GM12875 (cell line): ENCODE data around the gene DGCR2.

Experiments used
- H3K4me3 ChIP-seq: one replicate; pipeline ENCODE4 v1.5.1; 2011; ENCODE audit warnings: low read depth, low read length, control low read depth
- CTCF ChIP-seq: IDR thresholded peaks from 2 replicates; pipeline ENCODE4 v1.5.1; 2011; ENCODE audit warnings: low read depth, mild to moderate bottlenecking, control low read depth, inconsistent platforms, low read length, moderate library complexity, borderline replicate concordance; ENCODE audit not compliant: insufficient read depth

Gene DGCR2

GRCh38 chr22:19043121-19044085, 78.8 kb downstream of the DGCR2 start:
- no peak overlapping the region for H3K4me3 ChIP-seq
- TF ChIP-seq CTCF = no peak

- no peak for TF ChIP-seq CTCF
- H3K4me3 ChIP-seq = no peak overlapping the region
Measured at GRCh38 chr22:19042285-19043120, 79.7 kb downstream of the DGCR2 start.

DNA sequence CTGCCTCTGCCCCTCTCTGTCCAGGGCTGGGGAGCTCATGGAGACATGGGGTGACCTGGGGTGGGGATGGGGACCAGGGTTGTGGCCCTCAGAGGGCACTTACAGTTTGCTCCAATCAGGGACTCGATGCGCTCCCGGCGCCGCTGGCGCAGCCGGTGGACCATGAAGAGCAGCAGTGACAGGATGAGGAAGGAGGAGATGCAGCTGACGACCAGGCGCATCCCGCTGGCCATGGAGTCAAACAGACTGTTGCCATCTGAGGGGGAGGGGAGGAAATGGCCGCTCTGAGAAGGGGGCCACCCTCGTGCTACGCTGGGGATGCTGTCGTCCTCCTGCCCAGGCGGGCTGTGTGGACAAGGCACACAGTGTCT, 80.5 kb downstream of the DGCR2 start:
- TF ChIP-seq CTCF = no peak
- H3K4me3 ChIP-seq = no peak overlapping the region

- TF ChIP-seq CTCF = no peak
- no peak overlapping the region for H3K4me3 ChIP-seq
Measured at GRCh38 chr22:19040888-19041703, 81.1 kb downstream of the DGCR2 start.

GRCh38 chr22:19040391-19040861, 81.8 kb downstream of the DGCR2 start:
- no peak overlapping the region for H3K4me3 ChIP-seq
- TF ChIP-seq CTCF = no peak

DNA sequence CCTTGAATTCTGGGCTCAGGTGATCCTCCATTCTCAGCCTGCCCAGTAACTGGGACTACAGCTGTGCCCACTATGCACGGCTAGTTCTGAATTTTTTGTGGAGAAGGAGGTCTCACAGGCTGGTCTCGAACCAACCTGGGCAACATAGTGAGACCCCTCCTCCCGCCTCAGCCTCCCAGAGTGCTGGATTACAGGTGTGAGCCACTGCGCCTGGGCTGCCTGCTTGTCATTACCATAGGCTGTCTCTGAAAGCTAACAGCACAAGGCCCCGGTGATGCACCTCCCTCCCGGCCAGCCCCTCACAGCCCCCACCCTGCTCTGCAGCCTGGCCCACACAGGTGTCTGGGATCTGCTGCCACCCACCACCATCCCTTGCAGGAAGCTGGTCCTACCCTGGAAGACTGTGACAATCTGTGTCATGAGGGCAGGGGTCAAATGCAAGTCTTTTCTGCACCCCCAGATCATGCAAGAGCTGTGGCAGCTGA, 82.4 kb downstream of the DGCR2 start:
- no peak for TF ChIP-seq CTCF
- H3K4me3 ChIP-seq = no peak overlapping the region
